Amniotic stem cell (primary cell): ENCODE results near the gene HYAL1.
A peak's percentile ranks its signal among the peaks of the same experiment; 100 is the strongest.
"Not testable (repeated sequence)": the region's sequence is repeated elsewhere in the genome, so short reads cannot be mapped to it uniquely, and the experiment has no call there.

Experiments
- DNase-seq: peaks from one replicate; lab custom pipeline; 2025; lab: John Stamatoyannopoulos, UW

Gene HYAL1

GRCh38 chr3:50318615-50319014 lies 15.2 kb upstream of the HYAL1 start:
- no peak for DNase-seq

- no peak for DNase-seq
These were observed 14.8 kb upstream of the HYAL1 start for GRCh38 chr3:50318163-50318562.

- DNase-seq: no peak
These were observed 13.9 kb upstream of the HYAL1 start for GRCh38 chr3:50317300-50317699.

- no peak for DNase-seq
These were observed 13.4 kb upstream of the HYAL1 start for GRCh38 chr3:50316657-50317242.

DNA sequence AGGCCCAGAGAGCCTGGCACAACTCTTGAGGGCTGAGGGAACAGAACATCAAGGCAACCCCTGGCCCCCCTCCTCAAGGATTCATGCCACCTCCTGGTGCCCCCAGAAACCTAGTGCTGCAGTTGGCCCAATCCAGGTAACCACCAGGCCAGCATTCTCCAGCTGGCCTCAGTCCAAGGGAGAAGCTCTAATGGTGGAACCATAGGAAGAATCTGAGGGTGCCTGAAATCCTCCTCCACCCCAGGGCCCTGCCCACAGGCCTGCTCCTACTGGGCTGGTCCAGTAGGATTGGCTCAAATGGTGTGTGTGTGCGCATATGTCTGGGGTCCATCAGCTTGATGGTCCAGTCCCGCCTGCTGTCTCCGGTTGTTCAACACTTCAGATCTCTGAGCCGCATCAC lies 11.4 kb upstream of the HYAL1 start:
- no peak for DNase-seq

DNA sequence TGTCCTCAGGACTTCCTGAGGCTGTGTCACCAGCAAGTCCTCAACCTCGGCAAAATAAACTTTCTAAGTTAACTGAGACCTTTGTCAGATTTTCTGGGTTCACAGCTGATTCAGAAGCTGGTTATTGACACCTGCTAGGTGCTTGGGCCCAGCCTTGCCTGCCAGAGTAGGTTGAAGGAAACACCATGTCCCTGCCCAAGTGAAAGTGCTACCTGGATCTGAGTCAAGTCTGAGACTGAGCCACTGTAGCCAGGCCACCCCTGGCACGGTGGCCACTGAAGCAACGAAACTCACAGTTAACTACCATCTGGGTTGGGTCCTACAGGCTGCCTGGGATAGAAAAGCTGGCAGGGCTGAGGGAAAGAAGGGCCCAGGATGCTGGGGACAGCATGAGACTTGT lies 11.0 kb upstream of the HYAL1 start:
- DNase-seq: no peak

DNA sequence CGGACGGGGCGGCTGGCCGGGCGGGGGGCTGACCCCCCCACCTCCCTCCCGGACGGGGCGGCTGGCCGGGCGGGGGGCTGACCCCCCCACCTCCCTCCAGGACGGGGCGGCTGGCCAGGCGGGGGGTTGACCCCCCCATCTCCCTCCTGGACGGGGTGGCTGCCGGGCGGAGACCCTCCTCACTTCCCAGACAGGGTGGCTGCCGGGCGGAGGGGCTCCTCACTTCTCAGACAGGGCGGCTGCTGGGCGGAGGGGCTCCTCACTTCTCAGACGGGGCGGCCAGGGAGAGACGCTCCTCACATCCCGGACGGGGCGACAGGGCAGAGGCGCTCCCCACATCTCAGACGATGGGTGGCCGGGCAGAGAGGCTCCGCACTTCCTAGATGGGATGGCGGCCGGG lies 8.7 kb upstream of the HYAL1 start:
- not testable (repeated sequence) for DNase-seq

- no peak for DNase-seq
These were observed 1.2 kb upstream of the HYAL1 start for GRCh38 chr3:50304601-50305000.

DNA sequence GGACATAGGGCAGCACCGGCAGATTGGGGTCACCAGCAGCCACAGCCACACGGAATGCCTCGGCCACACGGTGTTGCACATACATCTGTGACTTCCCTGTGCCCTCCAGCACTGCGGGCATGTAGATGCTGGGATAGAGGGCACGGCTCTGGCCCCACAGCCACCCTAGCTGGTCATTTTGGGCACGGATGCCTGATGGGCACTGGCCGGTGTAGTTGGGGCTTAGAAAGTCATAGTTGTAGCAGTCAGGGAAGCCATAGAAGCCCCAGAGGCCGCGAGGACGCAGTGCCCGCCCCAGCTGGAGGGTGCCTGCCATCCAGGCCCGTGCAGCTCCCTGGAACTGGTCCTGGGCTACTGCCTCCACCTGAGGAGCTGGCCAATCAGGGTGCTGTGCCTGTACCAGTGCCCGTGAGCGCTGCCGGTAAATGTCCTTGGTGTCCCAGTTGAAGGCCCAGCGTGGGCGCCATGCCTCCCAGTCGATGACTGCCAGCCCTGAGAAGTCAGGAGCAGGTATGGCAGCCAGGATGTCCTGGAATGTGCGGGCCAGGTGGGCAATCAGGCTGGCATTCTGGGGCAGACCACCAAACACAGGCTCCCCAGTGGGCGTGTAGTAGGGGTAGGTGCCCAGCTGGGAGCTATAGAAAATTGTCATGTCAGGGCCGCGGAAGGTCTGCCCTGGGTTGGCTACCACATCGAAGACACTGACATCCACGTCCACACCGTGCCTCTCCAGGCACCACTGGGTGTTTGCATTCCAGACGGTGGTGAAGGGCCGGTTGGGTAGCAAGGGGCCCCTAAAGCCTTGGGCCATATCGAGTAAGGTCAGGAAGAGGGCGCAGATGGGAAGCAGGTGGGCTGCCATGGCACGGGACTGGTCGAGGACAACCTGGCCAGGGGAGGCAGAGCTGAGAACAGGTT lies 1.0 kb downstream of the HYAL1 start:
- DNase-seq: no peak

DNA sequence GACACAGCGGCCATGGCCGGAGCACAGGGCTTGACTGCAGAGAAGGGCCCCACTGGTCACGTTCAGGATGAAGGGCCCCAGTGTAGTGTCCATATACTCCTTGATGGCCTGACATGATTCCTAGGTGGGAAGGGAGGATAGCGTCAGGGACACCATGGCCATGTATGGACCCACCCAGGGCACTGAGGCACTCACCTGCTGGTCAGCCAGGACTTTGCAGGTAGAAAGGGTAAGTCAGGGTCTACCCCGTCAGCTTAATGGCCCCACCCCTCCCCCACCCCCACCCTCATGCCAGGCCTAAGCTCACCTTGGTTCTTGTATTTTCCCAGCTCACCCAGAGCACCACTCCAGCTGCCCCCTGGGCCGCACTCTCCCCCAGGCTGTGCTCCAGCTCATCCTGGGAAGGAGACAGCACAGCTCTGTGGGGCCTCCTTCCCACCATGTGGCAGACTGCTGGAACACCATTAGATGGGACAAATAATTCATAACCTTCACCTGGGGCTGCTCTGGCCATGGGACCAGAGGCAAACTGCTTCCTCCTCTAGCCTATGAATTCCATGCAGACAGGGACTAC lies 2.6 kb downstream of the HYAL1 start:
- DNase-seq: no peak

DNA sequence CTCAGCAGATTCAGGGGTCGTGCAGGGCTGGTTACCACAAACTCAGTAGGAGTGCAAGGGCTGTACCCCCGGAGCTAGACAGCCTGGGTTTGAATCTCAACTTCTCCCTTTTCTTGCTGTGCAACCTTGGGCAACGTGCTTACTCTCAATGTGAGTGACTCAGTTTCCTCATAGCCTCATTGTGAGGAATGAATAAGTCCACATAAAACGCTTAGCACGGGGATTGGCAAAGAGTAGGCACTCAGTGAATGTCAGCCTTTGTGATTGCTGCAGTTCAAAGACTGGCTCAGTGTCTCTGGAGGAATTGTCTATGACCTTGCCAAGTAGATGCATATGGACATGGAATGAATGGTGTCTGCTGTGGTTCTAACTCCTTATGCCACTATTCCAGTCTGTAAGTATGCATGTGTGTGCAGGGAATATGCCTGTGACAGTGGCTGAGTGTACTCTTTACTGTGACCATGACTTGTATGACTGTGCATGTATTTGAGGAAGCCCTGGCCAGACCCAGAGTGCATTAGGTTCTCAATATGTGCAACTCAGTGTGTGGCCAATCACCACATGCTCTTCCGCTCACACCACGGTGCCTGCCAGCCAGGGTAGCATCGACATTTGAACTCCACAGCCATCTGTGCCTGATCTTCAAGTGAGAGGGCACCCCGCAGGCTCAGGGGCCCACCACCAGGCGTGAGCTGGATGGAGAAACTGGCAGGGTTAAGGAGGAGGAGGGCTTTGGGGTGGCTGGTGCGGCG lies 3.3 kb downstream of the HYAL1 start:
- DNase-seq: peak; percentile 1

DNA sequence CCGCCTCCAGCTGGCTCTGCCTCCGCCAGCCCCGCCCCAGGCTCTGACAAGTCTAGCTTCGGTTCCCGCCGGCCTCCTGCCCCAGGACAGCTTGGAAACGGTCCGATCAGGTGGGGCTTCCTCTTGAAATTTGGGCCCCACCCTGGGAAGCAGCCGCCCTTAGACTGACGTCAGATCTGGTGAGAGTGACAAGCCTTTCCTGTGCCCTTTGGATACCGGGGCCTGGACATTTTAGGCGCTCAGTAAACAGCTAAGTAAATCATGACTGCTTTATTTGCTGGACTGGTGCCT lies 3.8 kb downstream of the HYAL1 start:
- DNase-seq: no peak

DNA sequence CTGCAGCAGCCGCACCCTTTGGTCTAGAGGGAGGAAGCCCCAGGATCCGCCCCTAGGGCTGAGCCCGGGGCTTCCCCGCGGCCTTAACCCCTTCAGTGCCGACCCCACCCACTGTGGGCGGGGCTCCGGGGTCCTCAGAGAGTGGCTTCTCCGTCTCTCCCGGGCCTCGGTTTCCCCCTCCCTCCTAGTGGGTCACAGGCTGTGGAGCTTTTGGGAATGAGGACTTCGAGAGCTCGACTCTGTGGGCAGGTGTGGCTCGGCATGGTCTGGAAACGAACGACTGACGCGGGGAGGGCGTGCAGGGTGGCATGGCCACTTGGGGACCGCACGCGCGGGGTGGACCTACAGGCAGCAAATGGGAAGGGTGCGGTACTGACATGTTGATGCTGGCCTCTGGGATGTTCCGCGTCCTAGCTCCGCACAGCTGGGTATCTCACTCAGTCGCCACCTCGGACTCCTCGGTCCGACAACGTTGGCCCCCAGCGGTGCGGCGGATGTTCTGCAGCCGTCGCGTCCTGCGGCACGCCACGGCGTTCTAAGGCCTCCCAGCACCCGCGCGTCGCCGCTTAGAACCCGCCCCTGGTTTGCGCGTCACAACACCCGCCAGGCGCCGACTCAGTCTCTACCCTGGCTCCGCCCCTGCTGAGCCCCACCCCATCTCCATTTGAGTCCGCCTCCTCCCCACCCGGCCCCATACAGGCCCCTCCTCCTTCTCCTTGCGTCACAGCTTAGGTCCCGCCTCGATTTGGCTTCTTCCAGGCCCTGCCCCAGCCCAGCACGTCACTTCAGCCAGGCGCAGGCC lies 4.3 kb downstream of the HYAL1 start, which contains the start of the genes HYAL3 and NAA80:
Gene HYAL3, minus strand, starts transcription at position 570 of the 802 bp plus-strand sequence. CDS start 3,803 bp downstream, outside the sequence.
Gene NAA80, minus strand, starts transcription at position 570 of the 802 bp plus-strand sequence. CDS start 1,942 bp downstream, outside the sequence.
- peak; percentile 98 for DNase-seq

DNA sequence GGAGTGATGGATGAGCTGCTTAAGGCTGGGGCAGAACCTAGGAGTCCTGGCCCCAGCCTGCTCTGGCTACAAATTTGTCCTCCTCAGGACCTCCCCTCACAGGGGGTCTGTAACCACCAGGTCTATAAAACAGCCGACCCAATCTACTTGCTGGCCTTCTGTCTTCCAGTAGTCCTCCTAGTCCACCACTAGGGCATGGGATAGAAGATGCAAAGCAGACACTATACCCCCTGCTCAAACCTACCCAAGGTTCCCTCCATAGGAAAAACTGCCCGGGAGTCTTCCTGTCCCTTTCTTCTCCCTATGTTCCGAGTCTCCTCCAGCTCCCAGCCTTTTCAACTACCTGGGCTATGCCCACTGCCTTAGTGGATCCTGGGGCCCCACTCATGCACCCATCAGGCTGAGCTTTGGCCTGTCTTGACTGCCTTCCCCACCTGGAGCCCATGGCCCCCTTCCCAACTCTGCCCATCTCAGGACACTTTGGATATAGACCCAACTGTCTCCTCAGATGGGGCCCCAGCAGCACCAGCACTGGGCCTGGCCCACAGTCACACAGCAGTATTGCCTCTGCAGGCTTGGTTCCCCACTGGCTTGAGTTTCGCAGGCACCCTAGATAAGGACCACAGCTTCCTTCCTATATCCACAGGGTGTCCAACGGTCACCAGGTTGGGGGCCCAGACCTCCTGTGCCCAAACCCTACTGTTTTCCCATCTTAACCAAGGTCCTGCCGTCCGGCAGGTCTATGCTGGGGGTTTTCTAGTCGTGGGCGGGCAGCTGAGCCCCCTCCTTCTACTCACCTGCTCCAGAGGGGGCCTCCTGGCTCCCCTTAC lies 5.3 kb downstream of the HYAL1 start:
- no peak for DNase-seq

DNA sequence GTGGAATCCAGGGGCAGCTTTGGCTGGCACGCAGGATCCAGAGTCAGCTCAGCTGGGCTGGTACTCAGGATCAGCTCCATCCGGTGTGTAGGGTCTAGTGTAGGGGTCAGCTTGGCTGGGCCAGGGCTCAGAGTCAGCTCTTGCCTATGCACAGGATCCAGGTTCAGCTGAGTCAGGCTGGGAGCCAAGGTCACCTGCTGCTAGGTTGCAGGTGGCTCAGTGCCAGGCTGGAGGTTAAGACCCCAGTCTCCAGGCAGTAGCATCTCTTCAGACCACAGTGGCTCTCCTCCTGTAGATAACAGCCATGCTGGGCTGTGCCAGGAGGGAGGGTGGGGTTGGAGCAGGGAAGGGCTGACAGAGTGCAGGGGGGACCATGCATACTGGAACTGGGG lies 6.0 kb downstream of the HYAL1 start:
- no peak for DNase-seq

GRCh38 chr3:50296721-50297383 lies 6.5 kb downstream of the HYAL1 start:
- no peak for DNase-seq

GRCh38 chr3:50295553-50296431 lies 7.6 kb downstream of the HYAL1 start:
- DNase-seq: no peak

DNA sequence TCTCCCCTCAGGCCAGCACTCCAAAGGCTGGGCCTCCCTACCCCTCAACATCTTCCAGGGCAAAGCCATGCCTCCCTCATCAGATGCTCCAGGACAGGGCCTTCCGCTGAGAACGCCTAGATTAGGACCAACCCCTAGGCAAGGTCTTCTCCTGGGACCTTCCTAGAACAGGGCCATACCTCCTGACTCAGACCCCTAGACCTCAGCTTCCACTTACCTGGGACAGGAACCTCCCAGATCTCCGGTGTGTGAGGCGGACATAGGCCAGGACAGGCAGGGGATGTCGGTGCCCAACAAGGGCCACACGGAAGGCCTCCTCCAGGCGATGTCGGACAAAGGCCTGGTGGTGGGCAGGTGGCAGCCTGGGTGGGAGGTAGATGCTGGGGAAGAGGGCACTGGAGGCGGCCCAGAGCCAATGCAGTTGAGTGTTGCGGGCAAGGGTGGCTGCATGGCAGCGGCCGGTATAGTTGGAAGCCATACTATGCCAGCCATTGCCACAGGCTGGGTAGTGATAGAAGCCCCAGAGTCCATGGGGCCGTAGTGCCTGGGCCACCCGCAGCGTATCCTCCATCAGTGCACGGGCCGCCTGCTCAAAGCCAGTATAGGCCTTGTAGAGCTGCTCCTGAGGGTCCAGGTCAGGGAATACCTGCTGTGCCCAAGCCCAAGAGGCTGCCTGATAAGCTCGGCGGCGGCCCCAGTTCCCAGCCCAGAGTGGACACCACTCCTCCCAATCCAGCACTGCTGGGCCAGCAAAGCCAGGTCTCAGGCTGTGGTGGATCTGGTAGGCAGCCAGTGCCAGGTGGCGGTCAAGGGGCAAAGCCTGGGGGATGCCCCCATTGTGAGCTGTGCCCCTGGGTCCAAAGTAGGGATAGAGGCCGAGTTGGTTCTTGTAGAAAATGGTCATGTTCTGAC lies 8.6 kb downstream of the HYAL1 start:
- DNase-seq: no peak
